AG04450 (cell line): ENCODE data around the gene MROH9. TPM values are rescaled to one million over a fixed set of nuclear protein-coding genes. Genes with fewer than 3 reads are reported as not detected.

ENCODE experiments used
- CTCF ChIA-PET: fragments of 300-600, 350-600 bp; formaldehyde crosslinking; extraction: SDS; loops from one replicate; lab custom pipeline; 2022; ENCODE audit warnings: antibody characterized with exemption, inconsistent platforms; lab: Charles Lee
- POLR2A ChIA-PET: fragments of 350-600 bp; formaldehyde crosslinking; extraction: SDS; loops from one replicate; lab custom pipeline; 2021; ENCODE audit warnings: antibody characterized with exemption, inconsistent platforms; lab: Yijun Ruan, JAX
- DNase-seq: peaks from one replicate; pipeline ENCODE4 v3.0.0-alpha.2; 2011; ENCODE audit warnings: low read depth, low spot score
- H3K27ac ChIP-seq: one replicate; pipeline ENCODE4 v1.5.1; 2012; ENCODE audit warnings: low read depth, low read length, control low read depth
- H3K27me3 ChIP-seq: one replicate; pipeline ENCODE4 v1.6.0; 2012; ENCODE audit warnings: low read length; ENCODE audit not compliant: control insufficient read depth, insufficient read depth
- H3K4me3 ChIP-seq: 2 replicates; pipeline ENCODE4 v1.5.1; 2011; ENCODE audit warnings: mild to moderate bottlenecking, low read depth, low read length, control low read depth
- H3K9me3 ChIP-seq: 2 replicates; pipeline ENCODE4 v1.5.1; 2012; ENCODE audit warnings: low read length; ENCODE audit not compliant: control insufficient read depth, insufficient read depth
- polyA plus RNA-seq: library from polyadenylated mRNA; depleted of rRNA; stranded (reverse); fragments of >200 nt; gene quantifications from 2 replicates; pipeline ENCODE4 v1.2.3, GENCODE V29; 2011
- TF ChIP-seq, protein P1 (sequence below): IDR thresholded peaks from 2 replicates; pipeline ENCODE4 v1.5.1; 2011; ENCODE audit warnings: low read depth, low read length, control low read depth, inconsistent platforms

Gene MROH9
- polyA plus RNA-seq, 1 experiment: not detected

- H3K4me3 ChIP-seq: no peak overlapping the region
- CTCF ChIA-PET: interaction anchor here (0.5 to 8.2 kb wide), 54 partner anchors 8 to 1059 kb away, joined by 3 to 234 read pairs (median 4); partner anchors contain the start of genes FMO1, FMO2 and FMO4
- H3K27me3 ChIP-seq: no peaks in the 10 kb centered on the region
- H3K27ac ChIP-seq: no peak overlapping the region
- DNase-seq: peak; percentile 23
- no peaks in the 10 kb centered on the region for H3K9me3 ChIP-seq
- TF ChIP-seq, protein P1, sequence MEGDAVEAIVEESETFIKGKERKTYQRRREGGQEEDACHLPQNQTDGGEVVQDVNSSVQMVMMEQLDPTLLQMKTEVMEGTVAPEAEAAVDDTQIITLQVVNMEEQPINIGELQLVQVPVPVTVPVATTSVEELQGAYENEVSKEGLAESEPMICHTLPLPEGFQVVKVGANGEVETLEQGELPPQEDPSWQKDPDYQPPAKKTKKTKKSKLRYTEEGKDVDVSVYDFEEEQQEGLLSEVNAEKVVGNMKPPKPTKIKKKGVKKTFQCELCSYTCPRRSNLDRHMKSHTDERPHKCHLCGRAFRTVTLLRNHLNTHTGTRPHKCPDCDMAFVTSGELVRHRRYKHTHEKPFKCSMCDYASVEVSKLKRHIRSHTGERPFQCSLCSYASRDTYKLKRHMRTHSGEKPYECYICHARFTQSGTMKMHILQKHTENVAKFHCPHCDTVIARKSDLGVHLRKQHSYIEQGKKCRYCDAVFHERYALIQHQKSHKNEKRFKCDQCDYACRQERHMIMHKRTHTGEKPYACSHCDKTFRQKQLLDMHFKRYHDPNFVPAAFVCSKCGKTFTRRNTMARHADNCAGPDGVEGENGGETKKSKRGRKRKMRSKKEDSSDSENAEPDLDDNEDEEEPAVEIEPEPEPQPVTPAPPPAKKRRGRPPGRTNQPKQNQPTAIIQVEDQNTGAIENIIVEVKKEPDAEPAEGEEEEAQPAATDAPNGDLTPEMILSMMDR: peak; percentile 72
- POLR2A ChIA-PET: interaction anchor here (0.6 to 0.7 kb wide), 2 partner anchors 156 to 831 kb away, joined by 3 read pairs; no protein-coding TSS in a partner anchor
These were observed 31.9 kb downstream of the MROH9 start for GRCh38 chr1:170967042-170967910.

DNA sequence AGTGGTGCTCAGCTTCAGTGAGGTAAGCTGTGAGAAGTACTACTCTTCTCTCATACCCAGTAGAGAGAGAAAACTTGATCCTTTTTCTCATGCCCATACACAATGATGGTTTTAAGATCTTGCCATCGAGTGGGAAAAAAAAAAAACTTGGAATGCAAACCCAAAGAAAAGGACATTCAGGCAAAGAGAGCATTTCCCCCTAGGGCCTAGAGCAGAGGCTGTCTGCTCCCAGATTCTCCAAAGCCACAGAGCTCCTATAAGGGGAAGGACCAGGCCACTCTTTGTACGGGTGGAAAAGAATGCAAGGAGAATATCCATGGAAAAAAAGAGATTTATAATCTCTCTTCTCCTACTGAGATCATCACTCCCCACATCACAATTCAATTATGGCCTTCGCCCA is 34.9 kb downstream of the MROH9 start:
- H3K4me3 ChIP-seq: no peak overlapping the region
- CTCF ChIA-PET: interaction anchor here (0.5 to 8.2 kb wide), 3 partner anchors 257 to 949 kb away, joined by 4 to 234 read pairs (median 5); partner anchors contain the start of gene FMO4
- H3K27ac ChIP-seq: no peak overlapping the region
- H3K9me3 ChIP-seq: no peaks in the 10 kb centered on the region
- POLR2A ChIA-PET: no interaction called here
- TF ChIP-seq, protein P1: no peak
- no peak for DNase-seq
- H3K27me3 ChIP-seq: no peaks in the 10 kb centered on the region

DNA sequence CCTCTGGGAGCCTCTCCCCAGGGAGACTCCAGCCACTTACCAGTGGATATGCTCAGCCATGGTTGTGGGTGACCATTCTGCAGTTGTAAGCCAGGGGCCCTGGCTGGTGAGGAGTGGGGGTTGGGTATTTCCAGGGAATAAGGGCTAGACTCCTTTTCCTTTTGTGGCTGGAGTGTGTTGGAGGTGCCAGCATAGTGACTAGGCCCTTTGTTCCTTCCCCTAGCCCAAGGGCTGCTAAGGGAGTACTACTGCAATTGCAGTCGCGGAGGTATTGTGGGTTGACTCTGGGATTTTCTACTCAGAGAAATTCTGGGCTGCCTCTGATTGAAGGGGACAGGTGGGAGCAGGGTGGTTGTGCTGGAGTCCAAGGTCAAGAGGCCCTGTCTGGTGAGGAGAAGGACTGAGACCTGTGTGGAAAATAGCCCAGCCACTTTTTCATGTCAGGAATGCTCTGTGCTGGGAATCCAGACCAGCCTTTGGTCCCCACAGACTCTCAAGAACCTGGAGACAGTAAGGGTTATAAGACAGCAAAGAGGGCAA is 43.1 kb downstream of the MROH9 start:
- POLR2A ChIA-PET: no interaction called here
- no peaks in the 10 kb centered on the region for H3K9me3 ChIP-seq
- CTCF ChIA-PET: no interaction called here
- H3K27ac ChIP-seq: no peak overlapping the region
- no peaks in the 10 kb centered on the region for H3K27me3 ChIP-seq
- no peak overlapping the region for H3K4me3 ChIP-seq
- no peak for DNase-seq
- TF ChIP-seq, protein P1: no peak

- POLR2A ChIA-PET: no interaction called here
- Histone ChIP-seq H3K27ac (no peak overlapping the region), H3K4me3 (no peak overlapping the region), H3K9me3 (no peaks in the 10 kb centered on the region), H3K27me3 (peaks cover 2% of the 10 kb centered on the region)
- TF ChIP-seq, protein P1: no peak
- CTCF ChIA-PET: interaction anchor here (0.6 kb wide), 1 partner anchor 1031 kb away, joined by 4 read pairs; no protein-coding TSS in a partner anchor
- no peak for DNase-seq
These were observed 50.1 kb downstream of the MROH9 start for GRCh38 chr1:170985406-170985805.
